NB4 (cell line): Measurements from ENCODE around the gene TNRC18.

Source experiments
- DNase-seq: peaks from one replicate; pipeline ENCODE4 v3.0.0; 2010; ENCODE audit warnings: low read depth
- H3K4me3 ChIP-seq: one replicate; pipeline ENCODE4 v1.5.1; 2011; ENCODE audit warnings: mild to moderate bottlenecking, low read depth, low read length, moderate library complexity
- CTCF ChIP-seq: IDR thresholded peaks from one replicate; pipeline ENCODE4 v1.5.1; 2012; ENCODE audit warnings: low read depth, low read length
- MAX ChIP-seq: IDR thresholded peaks from 2 replicates; pipeline ENCODE4 v1.6.1; 2011; ENCODE audit warnings: low read depth, low read length
- MYC ChIP-seq: IDR thresholded peaks from 2 replicates; pipeline ENCODE4 v1.6.1; 2011; ENCODE audit warnings: low read depth, low read length
- POLR2A ChIP-seq: IDR thresholded peaks from 2 replicates; pipeline ENCODE4 v1.6.1; 2011; ENCODE audit warnings: mild to moderate bottlenecking; ENCODE audit not compliant: insufficient read length; ENCODE audit errors: extremely low read depth

TNRC18 gene

DNA sequence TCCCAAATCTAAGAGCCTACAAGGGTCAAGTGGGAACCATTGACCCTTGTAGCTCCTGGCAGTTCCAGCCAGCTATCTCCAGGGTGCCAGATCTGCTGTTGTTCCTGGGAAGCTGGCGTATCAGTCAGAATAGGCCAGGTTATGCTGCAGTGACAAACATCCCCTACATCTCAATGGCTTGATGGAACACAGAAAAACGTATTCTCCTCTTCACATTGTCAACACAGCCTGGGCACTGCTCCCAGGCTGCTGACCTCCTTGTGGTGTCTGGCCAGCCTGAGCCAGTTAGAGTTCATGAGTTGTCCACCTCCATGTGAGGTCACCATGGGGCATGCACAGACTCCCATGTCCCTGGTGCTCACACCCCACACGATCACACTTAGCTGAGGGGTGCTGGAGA lies 9.5 kb upstream of the TNRC18 start:
- no peak for DNase-seq
- no peak overlapping the region for H3K4me3 ChIP-seq
- no peak for TF ChIP-seq MYC
- no peak for TF ChIP-seq POLR2A
- no peak for TF ChIP-seq MAX
- TF ChIP-seq CTCF = no peak

DNA sequence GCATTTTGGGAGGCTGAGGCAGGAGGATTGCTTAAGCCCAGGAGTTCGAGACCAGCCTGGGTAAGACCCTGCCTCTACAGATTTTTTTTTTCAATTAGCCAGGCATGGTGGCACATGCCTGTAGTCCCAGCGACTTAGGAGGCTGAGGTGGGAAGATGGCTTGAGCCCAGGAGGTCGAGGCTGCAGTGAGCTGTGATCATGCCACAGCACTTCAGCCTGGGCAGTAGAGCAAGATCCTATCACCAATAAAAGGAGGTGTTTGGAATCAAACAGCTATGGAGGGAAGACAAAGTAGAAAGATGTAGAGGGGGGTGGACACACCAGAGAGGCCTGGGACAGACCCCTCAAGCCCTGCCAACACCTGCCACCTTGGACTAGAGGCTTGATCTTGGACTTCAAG lies 9.1 kb upstream of the TNRC18 start:
- TF ChIP-seq CTCF = no peak
- no peak for TF ChIP-seq MAX
- no peak for TF ChIP-seq MYC
- no peak for TF ChIP-seq POLR2A
- DNase-seq = no peak
- H3K4me3 ChIP-seq = no peak overlapping the region

DNA sequence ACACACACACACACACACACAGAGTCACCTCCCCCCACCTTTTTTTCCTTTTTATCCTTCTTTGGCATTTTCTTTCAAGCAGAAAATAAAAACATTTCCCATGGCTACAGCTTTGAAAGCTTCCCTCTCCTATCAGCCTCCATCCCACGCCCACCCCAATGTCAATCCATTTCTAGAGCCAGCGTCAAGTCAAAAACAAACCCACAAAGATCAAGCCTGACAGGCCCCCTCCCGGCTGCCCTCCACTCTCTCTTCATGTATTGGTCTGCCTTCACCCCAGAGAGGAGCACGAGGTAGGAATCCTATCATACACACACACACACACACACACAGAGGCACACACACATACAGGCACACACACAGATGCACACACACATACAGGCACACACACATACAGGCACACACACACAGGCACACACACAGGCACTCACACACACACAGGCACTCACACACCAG lies 8.0 kb upstream of the TNRC18 start:
- no peak for DNase-seq

DNA sequence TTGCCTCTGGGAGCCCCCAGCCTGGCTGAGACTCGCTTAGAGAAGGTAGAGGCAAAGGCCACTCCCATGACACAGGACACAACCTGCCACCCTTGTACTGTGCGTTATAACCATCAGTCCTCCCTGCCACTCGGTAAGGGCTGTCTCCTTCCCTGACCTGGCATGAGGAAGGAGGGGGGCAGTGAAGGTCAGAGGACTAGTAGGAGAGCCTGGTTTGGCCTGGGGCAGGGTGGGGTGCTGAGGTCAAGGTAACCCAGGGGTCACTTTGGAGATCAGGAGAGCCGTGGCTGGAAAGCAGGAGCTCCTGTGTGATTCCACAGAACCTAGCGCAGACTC lies 6.9 kb upstream of the TNRC18 start:
- no peak overlapping the region for H3K4me3 ChIP-seq
- no peak for TF ChIP-seq CTCF
- no peak for TF ChIP-seq MAX
- no peak for TF ChIP-seq MYC
- DNase-seq = no peak

More for the DNA sequence above, 8.0 kb upstream of the TNRC18 start:
- no peak overlapping the region for H3K4me3 ChIP-seq
- TF ChIP-seq MAX = no peak
- no peak for TF ChIP-seq CTCF
- TF ChIP-seq MYC = no peak
- TF ChIP-seq POLR2A = no peak

- peak overlapping the region; percentile 78 for H3K4me3 ChIP-seq
- no peak for DNase-seq
- TF ChIP-seq MAX = 0 out of 2 replicates have a peak, but pooled peaks have one; percentile 21
- no peak for TF ChIP-seq MYC
Measured at GRCh38 chr7:5429857-5430611, 6.4 kb upstream of the TNRC18 start.

DNA sequence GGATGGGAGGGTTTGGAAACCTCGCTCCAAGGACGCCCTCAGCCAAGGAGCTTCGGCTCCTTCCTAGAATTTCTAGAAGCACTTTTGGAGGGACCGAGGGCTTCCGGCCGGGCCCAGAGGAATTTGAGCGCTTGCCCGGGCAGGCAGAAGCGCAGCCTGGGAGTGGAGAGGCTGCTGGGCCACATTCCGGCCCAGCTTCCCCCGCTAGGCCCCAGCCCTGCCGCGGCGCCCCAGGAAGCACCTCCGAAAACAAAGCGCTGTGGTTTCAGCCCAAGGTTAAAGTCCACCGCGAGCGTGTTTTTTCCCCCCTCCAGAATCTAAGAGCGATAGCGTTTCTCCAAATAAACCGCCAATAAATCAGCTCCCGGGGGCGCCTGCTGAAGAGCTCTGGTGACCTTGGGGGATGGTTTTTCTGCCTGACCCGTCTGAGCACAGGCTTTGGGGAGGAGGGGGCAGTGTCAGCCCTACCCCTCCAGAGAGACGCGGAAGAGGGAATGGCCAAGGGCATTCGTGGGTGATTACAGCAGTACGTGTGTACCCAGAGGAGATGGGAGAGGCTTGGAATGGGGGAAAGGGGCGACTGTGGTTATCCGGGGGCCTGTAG lies 5.7 kb upstream of the TNRC18 start:
- DNase-seq = peak; percentile 88
- peak overlapping the region; percentile 78 for H3K4me3 ChIP-seq

More for the DNA sequence above, 5.7 kb upstream of the TNRC18 start:
- TF ChIP-seq CTCF (no peak), POLR2A (peak; percentile 23), MYC (peak; percentile 51; the same call in 1 of the 2 replicates), MAX (no peak)
